GM13976 (cell line): ENCODE measurements around the gene HOXA11.

Experiments used
- DNase-seq: peaks from one replicate; pipeline ENCODE4 v3.0.0; 2012; ENCODE audit warnings: low spot score
- in situ Hi-C: fragments of 300-500 bp; cut with MboI; formaldehyde crosslinking; loops from one replicate; pipeline ENCODE4 v1.12.0; 2022; ENCODE audit warnings: low sequenced_read_pairs, mixed read lengths, inconsistent platforms; ENCODE audit not compliant: unreplicated experiment
- TF ChIP-seq, protein P1 (sequence below): IDR thresholded peaks from 2 replicates; pipeline ENCODE4 v1.5.1; 2012; ENCODE audit warnings: borderline replicate concordance, mild to moderate bottlenecking; ENCODE audit not compliant: insufficient read depth; ENCODE audit errors: extremely low read depth, missing control alignments, control extremely low read depth

The HOXA11 gene

DNA sequence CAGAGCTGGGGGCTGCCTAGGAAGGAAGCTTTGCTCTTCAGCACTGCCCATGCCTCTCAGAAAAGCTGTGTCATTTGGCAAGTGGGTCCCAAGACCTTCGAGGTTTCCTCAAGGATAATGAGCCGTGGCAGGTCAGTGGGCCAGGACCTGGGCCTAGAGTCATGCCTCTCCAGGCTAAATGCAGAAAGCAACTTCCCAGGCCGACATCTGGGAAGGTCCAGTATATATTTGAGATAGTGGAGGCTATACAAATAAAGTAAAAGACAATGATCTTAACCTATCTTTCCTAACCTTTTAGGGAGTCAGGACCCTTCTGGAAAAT lies 8.5 kb downstream of the HOXA11 start:
- TF ChIP-seq, protein P1, sequence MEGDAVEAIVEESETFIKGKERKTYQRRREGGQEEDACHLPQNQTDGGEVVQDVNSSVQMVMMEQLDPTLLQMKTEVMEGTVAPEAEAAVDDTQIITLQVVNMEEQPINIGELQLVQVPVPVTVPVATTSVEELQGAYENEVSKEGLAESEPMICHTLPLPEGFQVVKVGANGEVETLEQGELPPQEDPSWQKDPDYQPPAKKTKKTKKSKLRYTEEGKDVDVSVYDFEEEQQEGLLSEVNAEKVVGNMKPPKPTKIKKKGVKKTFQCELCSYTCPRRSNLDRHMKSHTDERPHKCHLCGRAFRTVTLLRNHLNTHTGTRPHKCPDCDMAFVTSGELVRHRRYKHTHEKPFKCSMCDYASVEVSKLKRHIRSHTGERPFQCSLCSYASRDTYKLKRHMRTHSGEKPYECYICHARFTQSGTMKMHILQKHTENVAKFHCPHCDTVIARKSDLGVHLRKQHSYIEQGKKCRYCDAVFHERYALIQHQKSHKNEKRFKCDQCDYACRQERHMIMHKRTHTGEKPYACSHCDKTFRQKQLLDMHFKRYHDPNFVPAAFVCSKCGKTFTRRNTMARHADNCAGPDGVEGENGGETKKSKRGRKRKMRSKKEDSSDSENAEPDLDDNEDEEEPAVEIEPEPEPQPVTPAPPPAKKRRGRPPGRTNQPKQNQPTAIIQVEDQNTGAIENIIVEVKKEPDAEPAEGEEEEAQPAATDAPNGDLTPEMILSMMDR = no peak

DNA sequence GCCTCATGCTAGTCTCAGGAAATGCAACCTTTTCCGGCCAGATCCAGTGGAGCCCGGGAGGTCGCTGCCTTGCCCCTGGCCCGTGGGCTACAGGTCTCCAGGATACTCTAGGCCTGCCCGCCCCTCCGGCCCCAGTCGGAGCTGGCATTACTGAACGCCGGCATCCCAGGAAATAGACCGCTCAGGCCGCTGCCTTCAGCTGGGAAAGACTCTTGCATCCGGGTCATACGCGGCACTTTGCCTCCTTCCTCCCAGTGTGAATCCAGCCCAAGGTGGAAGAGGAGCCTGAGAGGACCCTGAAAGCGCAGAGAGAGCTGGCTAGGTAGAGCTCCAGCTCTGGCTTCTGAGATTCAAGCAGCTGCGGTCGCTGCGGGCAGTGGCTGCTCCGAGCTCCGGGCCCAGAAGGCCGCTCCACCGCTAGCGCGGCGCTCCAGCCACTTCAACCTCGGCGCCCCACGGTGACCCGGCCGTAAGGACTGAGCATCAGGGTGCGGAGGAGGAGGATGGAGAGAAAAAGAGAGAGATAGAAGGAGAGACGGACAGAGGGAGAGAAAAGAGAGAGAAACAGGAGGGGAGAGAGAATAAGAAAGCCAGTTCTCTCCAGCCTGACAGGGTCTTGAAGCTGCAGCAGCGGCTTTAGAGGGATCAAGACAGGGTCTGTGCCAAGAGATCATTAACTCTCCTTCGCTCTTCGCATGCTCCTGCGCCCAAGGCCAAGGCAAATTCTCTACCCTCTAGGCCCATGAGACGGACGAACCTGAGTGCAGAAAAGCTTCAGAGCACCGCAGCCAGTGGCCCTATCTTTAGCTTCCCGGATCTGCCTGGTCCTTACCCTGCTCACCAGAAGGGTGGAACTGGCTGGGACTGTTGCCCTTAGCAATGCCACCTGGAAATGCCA lies 9.2 kb downstream of the HOXA11 start:
- TF ChIP-seq, protein P1 = no peak
- in situ Hi-C loops = no loop called here
- DNase-seq = no peak

More for the DNA sequence above, 8.5 kb downstream of the HOXA11 start:
- DNase-seq = no peak
- in situ Hi-C loops = no loop called here

DNA sequence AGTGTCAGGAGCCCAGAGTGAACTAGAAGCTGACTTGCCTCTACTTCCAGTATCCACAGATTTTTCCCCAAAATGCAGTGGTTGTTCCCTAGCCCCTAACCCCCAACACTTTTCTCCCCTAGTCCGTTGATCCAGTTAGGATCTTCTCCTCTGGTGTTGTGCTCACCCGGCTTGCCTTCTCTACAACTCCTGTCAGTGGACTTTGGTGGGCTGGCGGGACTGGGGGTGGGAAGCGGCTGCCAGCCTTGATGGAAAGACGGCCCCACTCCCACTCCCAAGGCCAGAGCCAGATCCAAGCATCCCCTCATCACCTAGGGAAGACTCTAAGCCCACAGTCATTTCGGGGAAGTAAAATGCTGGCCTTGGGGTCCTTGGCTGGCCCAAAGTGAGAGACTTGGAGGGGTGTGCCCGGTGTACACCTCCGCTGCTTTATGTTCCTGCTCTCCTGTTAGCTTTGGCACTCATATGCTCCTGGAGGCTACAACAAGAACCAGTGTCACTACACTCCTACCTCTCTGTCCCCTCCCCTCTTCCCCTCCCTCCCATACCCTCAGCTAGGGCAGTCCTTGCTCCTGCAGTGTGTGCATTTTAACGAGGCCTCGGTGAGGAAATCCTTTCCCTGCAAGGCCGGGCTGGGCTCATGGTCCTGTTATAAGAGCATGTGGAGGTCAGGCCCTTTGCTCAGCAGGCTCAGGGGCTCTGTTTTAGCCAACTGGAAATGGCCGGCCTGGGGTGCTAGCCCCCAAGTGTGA lies 10.0 kb downstream of the HOXA11 start:
- TF ChIP-seq, protein P1 = no peak
- no peak for DNase-seq
- in situ Hi-C loops = loop anchor here (25.0 kb wide), 1 partner anchor 663 kb away; no protein-coding TSS in a partner anchor

GRCh38 chr7:27173956-27174873 lies 10.8 kb downstream of the HOXA11 start, which contains the start of gene HOXA10:
Gene HOXA10, minus strand, starts transcription at chr7:27174320. Its CDS starts 14 bp downstream, at chr7:27174306.
- in situ Hi-C loops = loop anchor here (25.0 kb wide), 1 partner anchor 662 kb away; no protein-coding TSS in a partner anchor
- DNase-seq = no peak
- TF ChIP-seq, protein P1 = no peak

DNA sequence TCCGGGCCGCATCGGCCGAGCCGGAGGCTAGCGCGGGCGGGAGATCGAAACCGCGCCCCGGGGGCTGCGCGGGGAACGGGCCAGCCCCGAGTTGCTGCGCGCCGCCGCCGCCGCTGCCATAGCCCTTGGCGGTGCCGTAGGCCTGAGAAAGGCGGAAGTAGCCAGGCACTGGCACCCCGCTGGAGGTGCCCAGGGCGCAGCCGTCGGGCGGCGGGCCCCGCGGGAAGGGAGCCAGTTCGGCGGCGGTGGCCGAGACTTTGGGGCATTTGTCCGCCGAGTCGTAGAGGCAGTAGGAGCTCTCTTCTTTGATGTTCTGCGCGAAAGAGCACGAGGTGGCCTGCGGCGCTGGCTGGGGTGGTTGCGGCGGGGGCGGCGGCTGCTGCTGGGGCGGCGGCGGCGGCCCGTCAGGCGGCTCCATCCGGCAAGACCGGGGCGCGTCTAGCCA lies 11.5 kb downstream of the HOXA11 start:
- in situ Hi-C loops = loop anchor here (25.0 kb wide), 1 partner anchor 661 kb away; no protein-coding TSS in a partner anchor
- DNase-seq = no peak

More for the DNA sequence above, 11.5 kb downstream of the HOXA11 start:
- TF ChIP-seq, protein P1 = no peak
